Measurements from ENCODE around the gene ZNF697. TPM values are rescaled to one million over a fixed set of nuclear protein-coding genes. Genes with fewer than 3 reads are reported as not detected.

ZNF697 gene
- total RNA-seq, 1 experiment from 2014 or later = 17.4 TPM

- Histone ChIP-seq H3K4me2 (ENCODE audit: insufficient read depth, insufficient read length, low read length) (peak overlapping the region; percentile 98), H3T11ph (ENCODE audit: low read length) (no peak overlapping the region), H2BK12ac (ENCODE audit: insufficient read length, low read depth, low read length) (no peak overlapping the region), H4K91ac (ENCODE audit: insufficient read length, low read depth, low read length) (no peak overlapping the region), H3K56ac (ENCODE audit: insufficient read length, low read depth, low read length) (no peak overlapping the region), H3K27me3 (ENCODE audit: insufficient read depth, low read length) (no peaks in the 10 kb centered on the region), H3K79me1 (ENCODE audit: insufficient read depth, low read depth, low read length, poor library complexity, severe bottlenecking) (no peaks in the 10 kb centered on the region), H2BK5ac (ENCODE audit: insufficient read length, low read length) (no peak overlapping the region), H2BK20ac (ENCODE audit: low read depth, low read length, poor library complexity, severe bottlenecking) (no peak overlapping the region), H4K5ac (ENCODE audit: insufficient read length, low read depth, low read length) (no peak overlapping the region), H2BK120ac (ENCODE audit: low read depth, low read length, poor library complexity, severe bottlenecking) (no peak overlapping the region), H3K27ac (ENCODE audit: insufficient read length, low read depth, low read length) (no peak overlapping the region), H3K9ac (ENCODE audit: extremely low read depth, insufficient read length, low read length) (peak overlapping the region; percentile 79), H3K23ac (ENCODE audit: insufficient read length, low read depth, low read length) (no peak overlapping the region), H3K9me3 (ENCODE audit: control insufficient read depth, low read depth, low read length) (no peaks in the 10 kb centered on the region), H3K4me1 (ENCODE audit: insufficient read depth, low read length) (peaks cover 13% of the 10 kb centered on the region; the same call in 1 of the 2 replicates), H3K23me2 (ENCODE audit: insufficient read length, low read depth, low read length, poor library complexity, severe bottlenecking) (peaks cover 17% of the 10 kb centered on the region), H2AK5ac (ENCODE audit: insufficient read length, low read length) (no peak overlapping the region), H3K79me2 (ENCODE audit: insufficient read depth, low read length) (peaks cover 23% of the 10 kb centered on the region; the same call in 1 of the 2 replicates), H3K18ac (ENCODE audit: insufficient read length, low read depth, low read length) (peak overlapping the region; percentile 80), H4K20me1 (ENCODE audit: control insufficient read depth, insufficient read depth, insufficient read length) (no peaks in the 10 kb centered on the region), H4K8ac (replicated peaks; ENCODE audit: insufficient read length, low read depth, low read length) (no peak overlapping the region), H2AFZ (ENCODE audit: low read length) (no peak overlapping the region), H2BK15ac (ENCODE audit: low read depth, low read length) (no peak overlapping the region), H3K4ac (ENCODE audit: low read depth, low read length) (no peak overlapping the region), H3K14ac (ENCODE audit: insufficient read depth, low read length) (peak overlapping the region; percentile 86)
- TF ChIP-seq CTCF (conservative IDR thresholded peaks at IDR 0.05) = no peak
- WGBS (ENCODE audit: extremely low coverage, insufficient read length, low lambda C conversion rate) = no CpG with 5 or more reads among the region's 15 CpGs
- H3K27ac Mint-ChIP-seq = peak overlapping the region in 2 of 3 experiments; percentile 8 to 95; a peak in 4 of 7 replicates
- peaks cover 0 to 3% of the 10 kb centered on the region in 2 experiments; a peak in 1 of 5 replicates for H3K9me3 Mint-ChIP-seq
- peak overlapping the region; percentile 91 to 94 for H3K4me3 Mint-ChIP-seq
- peaks cover 6 to 14% (median 10%) of the 10 kb centered on the region in 3 experiments for H3K36me3 Mint-ChIP-seq (ENCODE audit: insufficient read depth in 1 of 3, low read depth in 3 of 3)
- DNase-seq = no peak
- H3K27me3 Mint-ChIP-seq (ENCODE audit: low read depth) = peaks cover 12% of the 10 kb centered on the region; the same call in 1 of the 2 replicates
- H3K4me1 Mint-ChIP-seq = peaks cover 43 to 56% of the 10 kb centered on the region in 2 experiments
Measured at GRCh38 chr1:119646521-119647227, 1.4 kb downstream of the ZNF697 start.

All from H9 (cell line).